ENCODE data around the gene JDP2.

Gene JDP2

GRCh38 chr14:75491376-75491978 is 63.7 kb downstream of the JDP2 start:
- FAIRE-seq, result no peak

GRCh38 chr14:75492832-75493591 is 65.2 kb downstream of the JDP2 start:
- FAIRE-seq, result no peak

DNA sequence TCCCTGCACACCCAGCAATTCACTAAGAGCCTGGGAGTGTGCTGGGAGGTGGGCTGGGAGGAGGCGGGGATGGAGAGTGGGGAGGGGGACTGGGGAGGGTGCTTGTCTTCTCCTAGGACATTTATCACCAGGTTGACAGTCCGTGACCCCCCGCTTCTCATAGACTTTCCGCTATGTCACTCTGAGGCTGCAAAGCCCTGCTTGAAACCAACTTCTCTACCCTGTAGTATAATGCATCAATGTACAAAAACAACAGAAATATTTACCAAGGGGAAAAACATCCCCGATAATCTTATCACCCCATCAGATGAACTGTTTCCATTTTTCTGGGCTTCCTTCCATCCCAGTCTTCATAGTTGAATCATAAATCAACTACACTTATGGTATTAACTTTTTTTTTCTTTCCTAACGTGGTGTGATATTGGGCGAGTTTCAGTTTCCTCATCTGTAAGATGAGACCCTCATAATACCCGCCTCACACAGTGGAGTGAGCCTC is 65.8 kb downstream of the JDP2 start:
- FAIRE-seq, result no peak

DNA sequence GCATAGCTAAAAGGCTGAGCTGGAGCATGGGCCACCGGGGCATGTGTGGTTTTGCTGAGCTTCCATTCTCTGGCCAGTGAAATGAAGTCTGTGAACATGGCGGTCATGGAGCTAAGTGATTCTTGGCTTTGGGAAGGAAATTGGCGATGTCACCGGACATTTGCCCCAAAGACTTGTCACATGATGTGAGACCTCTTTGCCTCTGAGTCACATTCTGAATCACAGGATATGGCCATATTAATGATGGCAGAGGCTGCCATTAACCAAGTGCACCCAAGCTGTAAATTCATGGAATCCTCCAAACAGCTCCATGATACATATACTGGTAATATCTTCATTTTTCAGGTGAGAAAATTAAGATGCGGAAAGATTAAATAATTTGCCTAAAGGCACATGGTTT is 67.1 kb downstream of the JDP2 start:
- FAIRE-seq, result no peak

- no peak for FAIRE-seq
These were observed 67.6 kb downstream of the JDP2 start for GRCh38 chr14:75495399-75495798.

GRCh38 chr14:75495882-75496281 is 68.1 kb downstream of the JDP2 start:
- FAIRE-seq, result no peak

- FAIRE-seq, result no peak
These were observed 68.9 kb downstream of the JDP2 start for GRCh38 chr14:75496755-75497154.

GRCh38 chr14:75497191-75497590 is 69.4 kb downstream of the JDP2 start:
- FAIRE-seq, result no peak

DNA sequence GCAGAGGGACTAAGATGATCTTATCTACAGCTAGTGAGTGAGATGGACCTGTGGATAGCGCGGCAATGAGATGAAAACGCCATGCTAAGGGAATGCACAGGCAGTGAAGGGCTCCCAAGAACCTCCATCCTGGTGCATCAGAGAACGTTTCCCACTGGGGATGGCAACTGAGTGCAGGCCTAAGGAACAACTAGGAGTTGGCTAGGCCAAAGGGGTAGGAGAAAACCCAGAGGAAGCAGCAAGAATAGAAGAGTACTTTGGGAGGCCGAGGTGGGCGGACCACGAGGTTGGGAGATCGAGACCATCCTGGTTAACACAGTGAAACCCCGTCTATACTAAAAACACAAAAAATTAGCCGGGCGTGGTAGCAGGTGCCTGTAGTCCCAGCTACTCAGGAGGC is 69.9 kb downstream of the JDP2 start:
- FAIRE-seq, result no peak

DNA sequence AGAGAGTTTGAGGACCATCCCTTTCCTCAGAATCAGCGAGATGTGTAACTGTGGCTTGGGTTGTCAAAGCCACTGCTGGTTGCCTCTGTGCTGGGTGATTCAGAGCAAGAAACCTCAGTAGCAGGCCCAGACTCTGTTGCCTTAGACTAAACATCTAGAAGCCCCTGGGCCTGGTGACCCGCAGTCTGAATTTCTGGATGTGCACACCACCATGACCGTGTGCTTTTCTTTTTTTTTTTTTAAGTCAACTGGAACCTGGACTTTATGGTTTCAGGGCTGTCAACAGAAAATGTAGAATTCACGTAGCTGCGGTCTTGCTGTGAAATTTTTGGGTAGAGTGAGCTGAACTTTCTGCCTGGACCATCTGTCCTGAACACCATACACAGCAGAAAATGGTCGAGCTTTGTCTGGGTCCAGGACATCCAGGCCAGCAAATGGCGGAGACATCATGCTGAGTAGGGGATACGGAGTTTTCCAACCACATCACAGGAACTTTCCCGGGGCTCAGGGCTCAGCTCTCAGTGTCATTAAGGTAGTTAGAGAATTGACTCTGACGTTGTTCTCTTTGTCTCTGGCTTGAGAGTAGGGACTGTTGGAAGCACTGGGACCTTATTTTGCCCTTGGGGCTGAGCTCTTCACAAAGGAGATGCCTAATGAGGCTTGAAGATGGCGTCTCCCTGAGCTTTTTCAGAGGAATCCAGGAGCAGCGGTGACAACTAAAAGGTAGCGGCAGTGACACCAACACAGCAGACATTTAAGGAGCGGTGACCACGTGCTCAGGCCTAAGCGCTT is 71.5 kb downstream of the JDP2 start:
- no peak for FAIRE-seq

DNA sequence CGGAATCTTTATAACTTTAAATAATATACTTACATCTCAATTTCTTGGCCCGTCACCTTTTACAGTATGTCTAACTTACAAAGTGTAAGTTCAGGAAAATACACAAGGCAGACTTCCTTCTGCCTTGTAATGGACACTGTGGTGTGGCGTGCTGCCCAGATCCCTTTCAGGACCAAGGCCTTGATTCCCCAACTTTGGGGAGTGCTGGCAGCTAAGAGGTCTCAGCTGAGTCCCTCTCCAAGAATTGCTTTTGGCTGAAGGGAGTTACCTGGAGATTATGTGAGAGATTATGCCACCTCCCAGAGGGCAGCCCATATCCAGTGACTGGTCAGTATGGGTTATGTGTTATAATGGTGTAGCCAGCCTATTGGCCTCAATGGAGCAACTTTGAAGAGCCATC is 73.3 kb downstream of the JDP2 start:
- no peak for FAIRE-seq

- FAIRE-seq, result no peak
These were observed 76.6 kb downstream of the JDP2 start for GRCh38 chr14:75504411-75504810.

GRCh38 chr14:75506930-75507329 is 79.1 kb downstream of the JDP2 start:
- no peak for FAIRE-seq

- no peak for FAIRE-seq
These were observed 82.7 kb downstream of the JDP2 start for GRCh38 chr14:75510547-75510946.

GRCh38 chr14:75511201-75511600 is 83.4 kb downstream of the JDP2 start:
- FAIRE-seq, result no peak

DNA sequence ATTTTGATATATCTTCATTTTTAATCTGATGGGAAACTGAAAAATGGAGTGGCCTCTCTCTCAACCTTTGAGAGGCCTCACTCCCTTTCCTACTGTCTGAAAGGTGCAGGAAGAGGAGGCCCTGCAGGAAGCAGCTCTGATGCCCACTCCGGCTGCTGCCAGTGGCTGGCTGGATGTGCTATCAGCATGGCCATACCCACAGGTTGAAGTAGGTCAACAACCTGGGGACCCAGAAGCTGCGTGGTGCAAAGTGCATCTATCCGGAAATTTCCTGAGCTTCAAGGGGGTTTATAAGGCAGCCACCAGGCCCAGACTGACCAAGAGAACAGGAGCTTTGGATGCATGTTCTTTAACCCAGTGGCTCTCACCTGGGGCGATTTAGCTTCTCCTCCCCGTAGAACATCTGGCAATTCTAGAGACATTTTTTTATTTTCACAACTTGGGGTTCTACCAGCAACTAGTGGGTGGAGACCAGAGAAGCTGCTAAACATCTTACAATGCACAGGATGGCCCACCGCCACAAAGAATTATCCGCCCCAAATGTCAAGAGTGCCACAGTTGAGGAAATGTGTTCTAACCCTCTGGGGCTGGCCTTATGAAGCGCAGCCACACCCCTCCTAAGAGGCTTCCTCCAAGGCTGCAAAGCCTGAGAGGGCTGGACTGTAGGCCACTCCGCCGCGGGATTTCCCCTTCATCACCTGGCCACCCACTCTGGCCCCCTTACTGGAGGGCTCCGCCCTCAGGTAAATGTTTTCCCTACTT is 86.3 kb downstream of the JDP2 start:
- FAIRE-seq, result no peak

- FAIRE-seq, result no peak
These were observed 87.1 kb downstream of the JDP2 start for GRCh38 chr14:75514673-75515628.

DNA sequence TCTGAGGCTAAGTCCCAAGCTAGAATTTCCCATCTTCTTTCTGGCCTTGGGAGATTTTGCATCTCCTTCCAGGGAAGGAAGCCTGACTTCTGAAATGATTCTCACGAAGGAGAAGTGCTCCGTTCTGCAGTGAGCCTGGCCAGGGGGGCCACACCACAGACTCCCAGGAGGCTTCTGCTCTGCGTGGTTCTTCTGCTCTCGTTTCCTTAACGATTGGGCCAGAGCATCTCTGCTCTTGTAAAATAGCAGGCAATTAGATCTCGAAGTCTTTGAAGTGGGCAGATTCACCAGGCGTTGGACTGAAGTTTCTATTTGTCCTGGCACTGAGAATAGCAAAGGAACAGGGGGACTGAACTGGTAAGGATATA is 87.8 kb downstream of the JDP2 start:
- FAIRE-seq, result no peak

- no peak for FAIRE-seq
These were observed 90.8 kb downstream of the JDP2 start for GRCh38 chr14:75518625-75519024.

GRCh38 chr14:75519394-75519793 is 91.6 kb downstream of the JDP2 start:
- no peak for FAIRE-seq

DNA sequence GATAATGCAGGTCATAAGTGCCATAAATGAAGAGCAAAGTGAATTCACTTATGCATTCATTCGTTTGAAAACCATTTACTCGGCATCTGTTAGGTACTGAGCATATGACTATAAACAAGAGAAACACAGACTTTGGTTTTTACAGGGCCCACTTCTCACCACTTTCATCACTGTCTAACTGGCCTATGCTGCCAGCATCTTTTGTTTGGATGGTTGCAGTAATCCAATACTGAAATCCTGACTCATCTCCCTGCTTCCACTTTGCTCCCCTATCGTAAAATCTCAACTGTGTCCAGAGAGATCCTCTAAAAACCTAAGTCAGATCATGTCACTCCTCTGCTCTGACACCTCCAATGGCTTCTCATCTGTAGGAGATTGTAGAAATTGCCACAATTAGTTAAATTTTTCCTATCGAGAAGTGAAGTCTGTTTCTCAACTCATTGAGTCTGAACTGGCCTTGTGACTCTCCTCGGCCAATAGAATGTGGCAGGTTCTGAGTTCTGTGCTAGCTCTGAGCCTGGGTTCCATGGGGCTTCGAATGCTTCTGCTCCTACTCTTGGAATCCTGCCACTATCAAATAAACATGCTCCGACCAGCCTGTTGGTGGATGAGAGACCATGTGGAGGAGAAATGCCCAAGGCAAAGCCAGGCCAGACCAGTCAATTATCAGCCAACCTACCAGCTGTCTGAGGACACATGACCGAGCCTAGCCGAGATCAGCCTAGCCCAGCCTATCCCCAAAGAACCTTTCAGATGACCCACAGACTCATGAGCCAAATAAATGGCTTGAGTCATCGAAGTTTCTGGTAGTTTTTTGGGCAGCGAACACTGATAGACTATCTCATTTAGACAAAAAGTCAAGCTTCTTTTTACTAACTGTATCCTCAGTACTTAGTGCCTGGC is 92.3 kb downstream of the JDP2 start:
- no peak for FAIRE-seq
